ENCODE results near the gene C3AR1.

GRCh38 chr12:8040791-8041190, 25.4 kb downstream of the C3AR1 start:
- TF ChIP-seq, protein P1, sequence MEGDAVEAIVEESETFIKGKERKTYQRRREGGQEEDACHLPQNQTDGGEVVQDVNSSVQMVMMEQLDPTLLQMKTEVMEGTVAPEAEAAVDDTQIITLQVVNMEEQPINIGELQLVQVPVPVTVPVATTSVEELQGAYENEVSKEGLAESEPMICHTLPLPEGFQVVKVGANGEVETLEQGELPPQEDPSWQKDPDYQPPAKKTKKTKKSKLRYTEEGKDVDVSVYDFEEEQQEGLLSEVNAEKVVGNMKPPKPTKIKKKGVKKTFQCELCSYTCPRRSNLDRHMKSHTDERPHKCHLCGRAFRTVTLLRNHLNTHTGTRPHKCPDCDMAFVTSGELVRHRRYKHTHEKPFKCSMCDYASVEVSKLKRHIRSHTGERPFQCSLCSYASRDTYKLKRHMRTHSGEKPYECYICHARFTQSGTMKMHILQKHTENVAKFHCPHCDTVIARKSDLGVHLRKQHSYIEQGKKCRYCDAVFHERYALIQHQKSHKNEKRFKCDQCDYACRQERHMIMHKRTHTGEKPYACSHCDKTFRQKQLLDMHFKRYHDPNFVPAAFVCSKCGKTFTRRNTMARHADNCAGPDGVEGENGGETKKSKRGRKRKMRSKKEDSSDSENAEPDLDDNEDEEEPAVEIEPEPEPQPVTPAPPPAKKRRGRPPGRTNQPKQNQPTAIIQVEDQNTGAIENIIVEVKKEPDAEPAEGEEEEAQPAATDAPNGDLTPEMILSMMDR (optimal IDR thresholded peaks at IDR 0.05 in 1 of 3, IDR thresholded peaks at IDR 0.05 in 1 of 3, conservative IDR thresholded peaks at IDR 0.05 in 1 of 3; ENCODE audit: extremely low read depth in 1 of 3, insufficient read depth in 2 of 3, low read length in 3 of 3): no peak
- TF ChIP-seq EZH2 (IDR thresholded peaks at IDR 0.05; ENCODE audit: low read length): no peak

Measured in keratinocyte (primary cell).